HepG2 (cell line): ENCODE results near the gene SCAF8. TPM values are rescaled to one million over a fixed set of nuclear protein-coding genes. Genes with fewer than 3 reads are reported as not detected.

ENCODE experiments used
- ATAC-seq: fragments of 200-7000 bp; cut with Tn5 transposase; 3 replicates; pipeline ENCODE4 v1.9.1; 2020; ENCODE audit warnings: mild to moderate bottlenecking, moderate library complexity
- BruUV-seq: library from RNA; stranded (reverse); fragments of 400-500 nt; replicated peaks from 2 replicates; lab custom pipeline; 2021; lab: Mats Ljungman, UMichigan
- CTCF ChIA-PET: fragments of 300-600 bp; formaldehyde crosslinking; extraction: SDS; loops from one replicate; lab custom pipeline; 2021; ENCODE audit warnings: low total read pairs, inconsistent platforms, low intra/inter-chr PET ratio; lab: Yijun Ruan, JAX
- POLR2A ChIA-PET: fragments of 350-600 bp; sonication (Branson Sonifier 250); formaldehyde crosslinking; loops from one replicate; lab custom pipeline; 2020; ENCODE audit warnings: antibody characterized with exemption, inconsistent platforms; lab: Yijun Ruan, JAX
- DNase-seq: peaks from one replicate; pipeline ENCODE4 v3.0.0-alpha.2; 2015; ENCODE audit warnings: low spot score
- FAIRE-seq: peaks from 3 replicates; lab custom pipeline; 2011; peaks lifted over from hg19 to GRCh38; lab: Jason Lieb, UNC
- H2AFZ ChIP-seq: one replicate; pipeline ENCODE4 v1.6.1; 2011; ENCODE audit warnings: low read length, inconsistent platforms
- H3K27ac ChIP-seq: fragments of 300-600 bp; 3 replicates; pipeline ENCODE4 v1.8.0; 2011; ENCODE audit warnings: mixed run types, mild to moderate bottlenecking, mixed read lengths, low read length, inconsistent platforms; ENCODE audit not compliant: insufficient read depth; ENCODE audit errors: extremely low read length
- H3K27me3 ChIP-seq, 2 experiments: fragments of 200-600 bp in 1 of 2; 2 replicates in 1 of 2; 3 replicates in 1 of 2; pipeline versions ENCODE4 v1.6.0 to v1.8.0; 2011; ENCODE audit warnings: low read length in 2 of 2, mild to moderate bottlenecking in 2 of 2, moderate library complexity in 2 of 2, inconsistent platforms in 1 of 2; ENCODE audit not compliant: insufficient read depth in 2 of 2, control insufficient read depth in 1 of 2
- H3K36me3 ChIP-seq, 2 experiments: fragments of 200-600 bp in 1 of 2; replicated peaks in 1 of 2; 2 replicates in 1 of 2; 3 replicates in 1 of 2; pipeline versions ENCODE4 v1.5.1 to v1.8.0; 2011; ENCODE audit warnings: low read length in 2 of 2, inconsistent platforms in 1 of 2; ENCODE audit not compliant: insufficient read depth in 2 of 2, control insufficient read depth in 1 of 2
- H3K4me1 ChIP-seq: 2 replicates; pipeline ENCODE4 v1.5.1; 2012; ENCODE audit warnings: low read length, inconsistent platforms; ENCODE audit not compliant: insufficient read depth
- H3K4me2 ChIP-seq: 2 replicates; pipeline ENCODE4 v1.6.0; 2011; ENCODE audit warnings: low read depth, low read length, inconsistent platforms
- H3K4me3 ChIP-seq, 3 experiments: fragments of 200-600 bp in 1 of 3; sonication (generic), shearing (Covaris generic) in 1 of 3; replicated peaks in 1 of 3; 2 replicates each; pipeline ENCODE4 v1.5.1; 2011 to 2016; ENCODE audit warnings: low read length in 3 of 3, inconsistent platforms in 2 of 3, low read depth in 2 of 3, mild to moderate bottlenecking in 2 of 3, control low read depth in 1 of 3, mixed read lengths in 1 of 3; ENCODE audit not compliant: insufficient read depth in 1 of 3
- H3K79me2 ChIP-seq: one replicate; pipeline ENCODE4 v1.6.1; 2011; ENCODE audit warnings: low read length, inconsistent platforms; ENCODE audit not compliant: insufficient read depth
- H3K9ac ChIP-seq: 2 replicates; pipeline ENCODE4 v1.6.0; 2011; ENCODE audit warnings: mild to moderate bottlenecking, low read depth, low read length, inconsistent platforms; ENCODE audit not compliant: insufficient read depth
- H3K9me3 ChIP-seq: 2 replicates; pipeline ENCODE4 v1.5.1; 2012; ENCODE audit warnings: mild to moderate bottlenecking, low read length
- H4K20me1 ChIP-seq: 2 replicates; pipeline ENCODE4 v1.6.0; 2011; ENCODE audit warnings: inconsistent platforms, mild to moderate bottlenecking, low read length, moderate library complexity; ENCODE audit not compliant: insufficient read depth
- IKZF4 ChIP-seq: sonication (generic); formaldehyde crosslinking; IDR thresholded peaks from 2 replicates; pipeline ENCODE4 v1.5.1; 2020; ENCODE audit warnings: borderline replicate concordance, mild to moderate bottlenecking, low read depth, missing genetic modification reagents; ENCODE audit errors: not compliant biosample characterization
- SKIL ChIP-seq: sonication (generic); formaldehyde crosslinking; IDR thresholded peaks from 2 replicates; pipeline ENCODE4 v1.8.0; 2022; ENCODE audit warnings: missing genetic modification reagents, mild to moderate bottlenecking, moderate library complexity, borderline replicate concordance
- SMARCE1 ChIP-seq: fragments of 450-650 bp; IDR thresholded peaks from 2 replicates; pipeline ENCODE4 v1.6.1; 2017; ENCODE audit warnings: borderline replicate concordance
- ZNF3 ChIP-seq: IDR thresholded peaks from 2 replicates; pipeline ENCODE4 v1.7.0; 2017; ENCODE audit warnings: inconsistent platforms
- ZNF34 ChIP-seq: sonication (generic); formaldehyde crosslinking; IDR thresholded peaks from 2 replicates; pipeline ENCODE4 v1.4.0; 2020; ENCODE audit warnings: mild to moderate bottlenecking, missing genetic modification reagents, borderline replicate concordance
- ZNF83 ChIP-seq: sonication (generic); formaldehyde crosslinking; IDR thresholded peaks from 2 replicates; pipeline ENCODE4 v1.4.0; 2020; ENCODE audit warnings: missing genetic modification reagents, mild to moderate bottlenecking, borderline replicate concordance
- WGBS: methylation state at CpG from one replicate; pipeline ENCODE4 v1.1.6; 2017; ENCODE audit warnings: low lambda C conversion rate; 5-methylcytosine and 5-hydroxymethylcytosine counted together
- in situ Hi-C: cut with HindIII; loops from 2 replicates; pipeline ENCODE4 v1.10.0; 2017; ENCODE audit warnings: low pct_unique_long_range_greater_than_20kb; ENCODE audit not compliant: extremely low pct_ligation_motif_present
- intact Hi-C: fragments of 100-400 bp; cut with micrococcal nuclease; formaldehyde crosslinking; loops from one replicate; pipeline ENCODE4 v1.10.0; 2022; ENCODE audit not compliant: unreplicated experiment
- polyA plus RNA-seq, 8 experiments: library from polyadenylated mRNA; depleted of rRNA in 3 of 8; stranded (reverse) in 7 of 8; unstranded in 1 of 8; fragments of >200 nt; fragmentation: Illumina TruSeq in 4 of 8; extraction: Trizol in 4 of 8; gene quantifications; 2 replicates each; pipeline versions ENCODE4 v1.2.1 to v1.2.3, GENCODE V29; 2011 to 2016; ENCODE audit warnings: low read depth in 4 of 8, missing spikeins in 1 of 8, mixed read lengths in 1 of 8; ENCODE audit not compliant: insufficient read depth in 1 of 8
- total RNA-seq, 5 experiments: library from RNA; depleted of rRNA; stranded (reverse); fragments of >200 nt; fragmentation: Illumina TruSeq; extraction: Trizol; gene quantifications; 2 replicates each; pipeline ENCODE4 v1.2.3, GENCODE V29; 2016; ENCODE audit warnings: low read depth in 1 of 5

Gene SCAF8
- total and polyA plus RNA-seq, 2 of the 13 experiments (the other 11 are each of a cell fraction or from before 2014, with no cell fraction given) = 15.3 to 40.8 TPM

GRCh38 chr6:154835307-154835706 lies 102.1 kb downstream of the SCAF8 start:
- ATAC-seq = no peak
- H3K4me1 ChIP-seq = no peaks in the 10 kb centered on the region
- TF ChIP-seq IKZF4 (CRISPR knock-in tag) (no peak), SKIL (CRISPR knock-in tag) (no peak), ZNF34 (CRISPR knock-in tag) (no peak)
- TF ChIP-seq, all 625 proteins: peak for 0
- BruUV-seq = no TSS peak
- in situ Hi-C loops (no loop called here), intact Hi-C loops (no loop called here)
- H3K9ac ChIP-seq = no peak overlapping the region
- H4K20me1 ChIP-seq = peaks cover 6% of the 10 kb centered on the region; the same call in 1 of the 2 replicates
- H3K4me3 ChIP-seq = no peak overlapping the region
- ChIA-PET POLR2A (no interaction called here), CTCF (no interaction called here)
- FAIRE-seq (no peak), DNase-seq (no peak)
- H3K9me3 ChIP-seq = no peaks in the 10 kb centered on the region
- WGBS = 93% methylated on average over 4 of the region's 4 CpGs
- peaks cover 13% of the 10 kb centered on the region for H3K79me2 ChIP-seq
- no peaks in the 10 kb centered on the region for H3K27me3 ChIP-seq
- no peak overlapping the region for H3K27ac ChIP-seq
- H2AFZ ChIP-seq = no peak overlapping the region
- H3K36me3 ChIP-seq = peaks cover 12 to 33% of the 10 kb centered on the region in 2 experiments
- no peak overlapping the region for H3K4me2 ChIP-seq

- ChIA-PET CTCF (no interaction called here), POLR2A (interaction anchor here (1.0 kb wide), 1 partner anchor 106 kb away, joined by 3 read pairs; no protein-coding TSS in a partner anchor)
- WGBS = 96% methylated on average over 6 of the region's 6 CpGs
- no TSS peak for BruUV-seq
- in situ Hi-C loops = no loop called here
- no peak for TF ChIP-seq ZNF3 (CRISPR knock-in tag)
- TF ChIP-seq ZNF83 (CRISPR knock-in tag) = no peak
- TF ChIP-seq SMARCE1 = no peak
- peaks cover 18% of the 10 kb centered on the region for H3K79me2 ChIP-seq
- H3K9ac ChIP-seq = no peak overlapping the region
- no peaks in the 10 kb centered on the region for H3K27me3 ChIP-seq
- peaks cover 0 to 8% of the 10 kb centered on the region in 2 experiments; a peak in 3 of 5 replicates for H3K36me3 ChIP-seq
- H3K9me3 ChIP-seq = no peaks in the 10 kb centered on the region
- H3K27ac ChIP-seq = no peak overlapping the region
- ATAC-seq (no peak), DNase-seq (no peak), FAIRE-seq (no peak)
- no peak overlapping the region for H3K4me3 ChIP-seq
- H2AFZ ChIP-seq = no peak overlapping the region
- peaks cover 9% of the 10 kb centered on the region for H4K20me1 ChIP-seq
- H3K4me2 ChIP-seq = no peak overlapping the region
- intact Hi-C loops = no loop called here
- no peaks in the 10 kb centered on the region for H3K4me1 ChIP-seq
These were observed 106.3 kb downstream of the SCAF8 start for GRCh38 chr6:154839546-154839945.
